ENCODE results near the gene ZBTB17. TPM values are rescaled to one million over a fixed set of nuclear protein-coding genes. Genes with fewer than 3 reads are reported as not detected.

ZBTB17 gene
- total RNA-seq, 1 experiment from 2014 or later: 41.6 TPM

DNA sequence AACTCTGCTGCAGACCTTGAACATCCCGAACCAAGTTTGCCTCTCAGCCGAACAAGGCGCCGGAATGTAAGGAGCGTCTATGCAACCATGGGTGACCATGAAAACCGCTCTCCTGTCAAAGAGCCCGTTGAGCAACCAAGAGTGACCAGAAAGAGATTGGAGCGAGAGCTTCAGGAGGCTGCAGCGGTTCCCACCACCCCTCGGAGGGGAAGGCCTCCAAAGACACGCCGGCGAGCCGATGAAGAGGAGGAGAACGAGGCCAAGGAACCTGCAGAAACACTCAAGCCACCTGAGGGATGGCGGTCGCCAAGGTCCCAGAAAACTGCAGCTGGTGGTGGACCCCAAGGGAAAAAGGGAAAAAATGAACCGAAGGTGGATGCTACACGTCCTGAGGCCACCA is 44.0 kb downstream of the ZBTB17 start:
- no peak for ATAC-seq
- no peak overlapping the region for H3K27ac ChIP-seq (ENCODE audit: low read length)
- no peaks in the 10 kb centered on the region for H3K27me3 ChIP-seq (ENCODE audit: control insufficient read depth, insufficient read depth, low read length)
- no peak overlapping the region for H3K4me3 ChIP-seq (ENCODE audit: low read depth in 2 of 2, low read length in 2 of 2)
- DNase-seq (ENCODE audit: low read depth, low spot score): no peak
- ChIA-PET POLR2A (no interaction called here), CTCF (interaction anchor here (0.5 kb wide), 1 partner anchor 70 kb away, joined by 5 read pairs; no protein-coding TSS in a partner anchor)
- H3K4me1 ChIP-seq (ENCODE audit: control insufficient read depth, insufficient read depth, low read length): no peaks in the 10 kb centered on the region
- in situ Hi-C loops (cut with HindIII; ENCODE audit: low pct_unique_long_range_greater_than_20kb, low sequenced_read_pairs) (no loop called here), intact Hi-C loops (cut with micrococcal nuclease; ENCODE audit: unreplicated experiment) (no loop called here)
- BruUV-seq (replicated peaks): no TSS peak
- TF ChIP-seq SIN3A (IDR thresholded peaks at IDR 0.05; ENCODE audit: borderline replicate concordance, insufficient read depth, low read depth, low read length) (no peak), TCF7L2 (IDR thresholded peaks at IDR 0.05; ENCODE audit: low read depth, low read length) (no peak), POLR2AphosphoS5 (IDR thresholded peaks at IDR 0.05; ENCODE audit: low read depth, low read length) (no peak)
- TF ChIP-seq, protein P1, sequence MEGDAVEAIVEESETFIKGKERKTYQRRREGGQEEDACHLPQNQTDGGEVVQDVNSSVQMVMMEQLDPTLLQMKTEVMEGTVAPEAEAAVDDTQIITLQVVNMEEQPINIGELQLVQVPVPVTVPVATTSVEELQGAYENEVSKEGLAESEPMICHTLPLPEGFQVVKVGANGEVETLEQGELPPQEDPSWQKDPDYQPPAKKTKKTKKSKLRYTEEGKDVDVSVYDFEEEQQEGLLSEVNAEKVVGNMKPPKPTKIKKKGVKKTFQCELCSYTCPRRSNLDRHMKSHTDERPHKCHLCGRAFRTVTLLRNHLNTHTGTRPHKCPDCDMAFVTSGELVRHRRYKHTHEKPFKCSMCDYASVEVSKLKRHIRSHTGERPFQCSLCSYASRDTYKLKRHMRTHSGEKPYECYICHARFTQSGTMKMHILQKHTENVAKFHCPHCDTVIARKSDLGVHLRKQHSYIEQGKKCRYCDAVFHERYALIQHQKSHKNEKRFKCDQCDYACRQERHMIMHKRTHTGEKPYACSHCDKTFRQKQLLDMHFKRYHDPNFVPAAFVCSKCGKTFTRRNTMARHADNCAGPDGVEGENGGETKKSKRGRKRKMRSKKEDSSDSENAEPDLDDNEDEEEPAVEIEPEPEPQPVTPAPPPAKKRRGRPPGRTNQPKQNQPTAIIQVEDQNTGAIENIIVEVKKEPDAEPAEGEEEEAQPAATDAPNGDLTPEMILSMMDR (IDR thresholded peaks at IDR 0.05): no peak
- TF ChIP-seq, protein P2, sequence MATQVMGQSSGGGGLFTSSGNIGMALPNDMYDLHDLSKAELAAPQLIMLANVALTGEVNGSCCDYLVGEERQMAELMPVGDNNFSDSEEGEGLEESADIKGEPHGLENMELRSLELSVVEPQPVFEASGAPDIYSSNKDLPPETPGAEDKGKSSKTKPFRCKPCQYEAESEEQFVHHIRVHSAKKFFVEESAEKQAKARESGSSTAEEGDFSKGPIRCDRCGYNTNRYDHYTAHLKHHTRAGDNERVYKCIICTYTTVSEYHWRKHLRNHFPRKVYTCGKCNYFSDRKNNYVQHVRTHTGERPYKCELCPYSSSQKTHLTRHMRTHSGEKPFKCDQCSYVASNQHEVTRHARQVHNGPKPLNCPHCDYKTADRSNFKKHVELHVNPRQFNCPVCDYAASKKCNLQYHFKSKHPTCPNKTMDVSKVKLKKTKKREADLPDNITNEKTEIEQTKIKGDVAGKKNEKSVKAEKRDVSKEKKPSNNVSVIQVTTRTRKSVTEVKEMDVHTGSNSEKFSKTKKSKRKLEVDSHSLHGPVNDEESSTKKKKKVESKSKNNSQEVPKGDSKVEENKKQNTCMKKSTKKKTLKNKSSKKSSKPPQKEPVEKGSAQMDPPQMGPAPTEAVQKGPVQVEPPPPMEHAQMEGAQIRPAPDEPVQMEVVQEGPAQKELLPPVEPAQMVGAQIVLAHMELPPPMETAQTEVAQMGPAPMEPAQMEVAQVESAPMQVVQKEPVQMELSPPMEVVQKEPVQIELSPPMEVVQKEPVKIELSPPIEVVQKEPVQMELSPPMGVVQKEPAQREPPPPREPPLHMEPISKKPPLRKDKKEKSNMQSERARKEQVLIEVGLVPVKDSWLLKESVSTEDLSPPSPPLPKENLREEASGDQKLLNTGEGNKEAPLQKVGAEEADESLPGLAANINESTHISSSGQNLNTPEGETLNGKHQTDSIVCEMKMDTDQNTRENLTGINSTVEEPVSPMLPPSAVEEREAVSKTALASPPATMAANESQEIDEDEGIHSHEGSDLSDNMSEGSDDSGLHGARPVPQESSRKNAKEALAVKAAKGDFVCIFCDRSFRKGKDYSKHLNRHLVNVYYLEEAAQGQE (IDR thresholded peaks at IDR 0.05; ENCODE audit: insufficient read depth in 1 of 2, low read depth in 2 of 2, low read length in 1 of 2): no peak
- no peaks in the 10 kb centered on the region for H3K9me3 ChIP-seq (ENCODE audit: control insufficient read depth, insufficient read depth, low read depth, low read length)
- peaks cover 41% of the 10 kb centered on the region for H3K36me3 ChIP-seq (ENCODE audit: control insufficient read depth, insufficient read depth, low read length)

DNA sequence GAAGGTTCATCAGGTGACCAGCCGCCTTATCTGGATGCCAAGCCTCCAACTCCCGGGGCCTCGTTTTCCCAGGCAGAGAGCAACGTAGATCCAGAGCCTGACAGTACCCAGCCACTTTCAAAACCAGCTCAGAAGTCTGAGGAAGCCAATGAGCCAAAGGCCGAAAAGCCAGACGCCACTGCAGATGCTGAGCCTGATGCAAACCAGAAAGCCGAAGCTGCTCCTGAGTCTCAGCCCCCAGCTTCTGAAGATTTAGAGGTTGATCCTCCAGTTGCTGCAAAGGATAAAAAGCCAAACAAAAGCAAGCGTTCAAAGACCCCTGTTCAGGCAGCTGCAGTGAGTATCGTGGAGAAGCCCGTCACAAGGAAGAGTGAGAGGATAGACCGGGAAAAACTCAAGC is 44.5 kb downstream of the ZBTB17 start:
- ATAC-seq (no peak), DNase-seq (ENCODE audit: low read depth, low spot score) (no peak)
- Histone ChIP-seq H3K4me3 (ENCODE audit: low read depth in 2 of 2, low read length in 2 of 2) (no peak overlapping the region), H3K4me1 (ENCODE audit: control insufficient read depth, insufficient read depth, low read length) (no peaks in the 10 kb centered on the region), H3K9me3 (ENCODE audit: control insufficient read depth, insufficient read depth, low read depth, low read length) (no peaks in the 10 kb centered on the region), H3K27me3 (ENCODE audit: control insufficient read depth, insufficient read depth, low read length) (no peaks in the 10 kb centered on the region), H3K36me3 (ENCODE audit: control insufficient read depth, insufficient read depth, low read length) (peaks cover 42% of the 10 kb centered on the region), H3K27ac (ENCODE audit: low read length) (no peak overlapping the region)
- BruUV-seq (replicated peaks): no TSS peak
- in situ Hi-C loops (cut with HindIII; ENCODE audit: low pct_unique_long_range_greater_than_20kb, low sequenced_read_pairs): no loop called here
- TF ChIP-seq TCF7L2 (IDR thresholded peaks at IDR 0.05; ENCODE audit: low read depth, low read length) (no peak), SIN3A (IDR thresholded peaks at IDR 0.05; ENCODE audit: borderline replicate concordance, insufficient read depth, low read depth, low read length) (no peak), POLR2AphosphoS5 (IDR thresholded peaks at IDR 0.05; ENCODE audit: low read depth, low read length) (no peak)
- TF ChIP-seq, protein P1 (IDR thresholded peaks at IDR 0.05): no peak
- TF ChIP-seq, protein P2 (IDR thresholded peaks at IDR 0.05; ENCODE audit: insufficient read depth in 1 of 2, low read depth in 2 of 2, low read length in 1 of 2): no peak
- ChIA-PET POLR2A (no interaction called here), CTCF (no interaction called here)
- intact Hi-C loops (cut with micrococcal nuclease; ENCODE audit: unreplicated experiment): no loop called here

All from Panc1 (cell line).